Astrocyte (in vitro differentiated cells and primary cell): Measurements from ENCODE around the gene MCL1.

Experiments
- EZH2 ChIP-seq: IDR thresholded peaks from 2 replicates; pipeline ENCODE4 v1.6.1; 2012; ENCODE audit warnings: mild to moderate bottlenecking, low read length, inconsistent platforms; ENCODE audit not compliant: insufficient read depth
- TF ChIP-seq, protein P1 (sequence below): IDR thresholded peaks from 2 replicates; pipeline ENCODE4 v1.5.1; 2011; ENCODE audit warnings: low read depth, mild to moderate bottlenecking, inconsistent platforms, low read length, moderate library complexity; ENCODE audit not compliant: insufficient read depth

- TF ChIP-seq, protein P1, sequence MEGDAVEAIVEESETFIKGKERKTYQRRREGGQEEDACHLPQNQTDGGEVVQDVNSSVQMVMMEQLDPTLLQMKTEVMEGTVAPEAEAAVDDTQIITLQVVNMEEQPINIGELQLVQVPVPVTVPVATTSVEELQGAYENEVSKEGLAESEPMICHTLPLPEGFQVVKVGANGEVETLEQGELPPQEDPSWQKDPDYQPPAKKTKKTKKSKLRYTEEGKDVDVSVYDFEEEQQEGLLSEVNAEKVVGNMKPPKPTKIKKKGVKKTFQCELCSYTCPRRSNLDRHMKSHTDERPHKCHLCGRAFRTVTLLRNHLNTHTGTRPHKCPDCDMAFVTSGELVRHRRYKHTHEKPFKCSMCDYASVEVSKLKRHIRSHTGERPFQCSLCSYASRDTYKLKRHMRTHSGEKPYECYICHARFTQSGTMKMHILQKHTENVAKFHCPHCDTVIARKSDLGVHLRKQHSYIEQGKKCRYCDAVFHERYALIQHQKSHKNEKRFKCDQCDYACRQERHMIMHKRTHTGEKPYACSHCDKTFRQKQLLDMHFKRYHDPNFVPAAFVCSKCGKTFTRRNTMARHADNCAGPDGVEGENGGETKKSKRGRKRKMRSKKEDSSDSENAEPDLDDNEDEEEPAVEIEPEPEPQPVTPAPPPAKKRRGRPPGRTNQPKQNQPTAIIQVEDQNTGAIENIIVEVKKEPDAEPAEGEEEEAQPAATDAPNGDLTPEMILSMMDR, result no peak
- TF ChIP-seq EZH2, result no peak
Observed at GRCh38 chr1:150613061-150613920, 33.9 kb upstream of the MCL1 start.
